K562 (cell line): ENCODE results near the gene SLC27A2. TPM values are rescaled to one million over a fixed set of nuclear protein-coding genes. Genes with fewer than 3 reads are reported as not detected.

Experiments used
- ATAC-seq: fragments of 200-7000 bp; cut with Tn5 transposase; 3 replicates; pipeline ENCODE4 v1.9.1; 2020; ENCODE audit warnings: moderate library complexity
- BruUV-seq: library from RNA; stranded (reverse); fragments of 400-500 nt; replicated peaks from 2 replicates; lab custom pipeline; 2021; lab: Mats Ljungman, UMichigan
- CTCF ChIA-PET: fragments of 300-600 bp; formaldehyde crosslinking; extraction: SDS; loops from one replicate; lab custom pipeline; 2021; ENCODE audit warnings: low intra/inter-chr PET ratio; lab: Yijun Ruan, JAX
- POLR2A ChIA-PET: fragments of 300-600, 350-650 bp; sonication (Branson Sonifier 250); formaldehyde crosslinking; extraction: SDS; loops from one replicate; lab custom pipeline; 2021; ENCODE audit warnings: antibody characterized with exemption, inconsistent platforms; lab: Yijun Ruan, JAX
- DNase-seq, 4 experiments: peaks; one replicate each; pipeline versions ENCODE4 v3.0.0 to v3.0.0-alpha.2; 2011 to 2018; ENCODE audit warnings: low spot score in 3 of 4, mixed read lengths in 3 of 4; ENCODE audit errors: extremely low read depth in 1 of 4
- FAIRE-seq: peaks from 2 replicates; lab custom pipeline; 2011; peaks lifted over from hg19 to GRCh38; lab: Jason Lieb, UNC
- H2AFZ ChIP-seq: 2 replicates; pipeline ENCODE4 v1.6.0; 2011; ENCODE audit warnings: low read depth, low read length, control low read depth, inconsistent platforms
- H3K27ac ChIP-seq: fragments of 200-600 bp; 3 replicates; pipeline ENCODE4 v1.8.0; 2011; ENCODE audit warnings: low read depth, mild to moderate bottlenecking, control low read depth, inconsistent platforms, low read length, moderate library complexity, mixed read lengths; ENCODE audit errors: extremely low read depth
- H3K27me3 ChIP-seq, 2 experiments: fragments of 300-600 bp in 1 of 2; 2 replicates in 1 of 2; 3 replicates in 1 of 2; pipeline versions ENCODE4 v1.6.0 to v1.8.0; 2011; ENCODE audit warnings: inconsistent platforms in 2 of 2, low read length in 2 of 2, mild to moderate bottlenecking in 1 of 2, mixed read lengths in 1 of 2, moderate library complexity in 1 of 2; ENCODE audit not compliant: control insufficient read depth in 2 of 2, insufficient read depth in 2 of 2
- H3K36me3 ChIP-seq: fragments of 300-600 bp; 3 replicates; pipeline ENCODE4 v1.8.0; 2011; ENCODE audit warnings: mild to moderate bottlenecking, low read length, inconsistent platforms; ENCODE audit not compliant: control insufficient read depth, insufficient read depth
- H3K4me1 ChIP-seq, 2 experiments: fragments of 200-600 bp in 1 of 2; replicated peaks in 1 of 2; 2 replicates in 1 of 2; 3 replicates in 1 of 2; pipeline versions ENCODE4 v1.5.1 to v1.8.0; 2011; ENCODE audit warnings: inconsistent platforms in 2 of 2, low read length in 2 of 2, mild to moderate bottlenecking in 1 of 2, mixed read lengths in 1 of 2, moderate library complexity in 1 of 2; ENCODE audit not compliant: control insufficient read depth in 2 of 2, insufficient read depth in 2 of 2
- H3K4me2 ChIP-seq: 2 replicates; pipeline ENCODE4 v1.6.1; 2011; ENCODE audit warnings: low read length, control low read depth, inconsistent platforms, mixed read lengths; ENCODE audit not compliant: insufficient read depth
- H3K4me3 ChIP-seq: fragments of 200-600 bp; sonication (generic), shearing (Covaris generic); 2 replicates; pipeline ENCODE4 v1.5.1; 2016; ENCODE audit warnings: control low read depth, inconsistent platforms
- H3K79me2 ChIP-seq: fragments of 200-600 bp; 3 replicates; pipeline ENCODE4 v1.8.0; 2011; ENCODE audit warnings: low read length, inconsistent platforms; ENCODE audit not compliant: control insufficient read depth, insufficient read depth
- H3K9ac ChIP-seq, 2 experiments: 2 replicates each; pipeline versions ENCODE4 v1.6.0 to v1.6.1; 2011; ENCODE audit warnings: low read depth in 2 of 2, low read length in 2 of 2, control low read depth in 1 of 2, inconsistent platforms in 1 of 2, mild to moderate bottlenecking in 1 of 2, mixed read lengths in 1 of 2; ENCODE audit not compliant: insufficient read depth in 1 of 2
- H3K9me1 ChIP-seq: one replicate; pipeline ENCODE4 v1.6.0; 2011; ENCODE audit warnings: inconsistent platforms, mild to moderate bottlenecking, low read length, moderate library complexity; ENCODE audit not compliant: control insufficient read depth, insufficient read depth
- H3K9me3 ChIP-seq: replicated peaks from 2 replicates; pipeline ENCODE4 v1.5.1; 2011; ENCODE audit warnings: low read depth, low read length, inconsistent platforms; ENCODE audit not compliant: control insufficient read depth, insufficient read depth
- H4K20me1 ChIP-seq: replicated peaks from 2 replicates; pipeline ENCODE4 v1.6.1; 2011; ENCODE audit warnings: low read length, inconsistent platforms, mixed read lengths; ENCODE audit not compliant: control insufficient read depth, insufficient read depth
- ARID3B ChIP-seq: fragments of 250-450 bp; sonication (Bioruptor Pico); IDR thresholded peaks from 2 replicates; pipeline ENCODE4 v1.4.0; 2020; ENCODE audit warnings: borderline replicate concordance
- GTF2A2 ChIP-seq: IDR thresholded peaks from 2 replicates; pipeline ENCODE4 v1.6.1; 2016; ENCODE audit warnings: mild to moderate bottlenecking, missing genetic modification characterization, missing compliant biosample characterization
- NCOR1 ChIP-seq: fragments of 450-650 bp; IDR thresholded peaks from 2 replicates; pipeline ENCODE4 v1.6.1; 2016; ENCODE audit warnings: mild to moderate bottlenecking, moderate library complexity
- NR2F6 ChIP-seq: fragments of 450-650 bp; formaldehyde crosslinking; IDR thresholded peaks from 2 replicates; pipeline ENCODE4 v1.4.0; 2020; ENCODE audit warnings: mild to moderate bottlenecking
- PHF21A ChIP-seq: fragments of 450-650 bp; IDR thresholded peaks from 2 replicates; pipeline ENCODE4 v1.6.1; 2017; ENCODE audit warnings: low read depth, borderline replicate concordance
- POU5F1 ChIP-seq: fragments of 150-350 bp; IDR thresholded peaks from 2 replicates; pipeline ENCODE4 v1.6.1; 2014; ENCODE audit warnings: borderline replicate concordance, low read length, low read depth, mild to moderate bottlenecking; ENCODE audit not compliant: partially characterized antibody
- RBM15 ChIP-seq: fragments of 200-400 bp; formaldehyde crosslinking; IDR thresholded peaks from 2 replicates; pipeline ENCODE4 v1.6.1; 2018; ENCODE audit warnings: mild to moderate bottlenecking, low read length, moderate library complexity; ENCODE audit not compliant: insufficient read depth
- SIRT6 ChIP-seq: IDR thresholded peaks from one replicate; pipeline ENCODE4 v1.6.1; 2012; ENCODE audit warnings: low read depth, mild to moderate bottlenecking, control low read depth, inconsistent platforms, low read length, moderate library complexity
- TCFL5 ChIP-seq: fragments of 250-450 bp; sonication (Bioruptor Pico); conservative IDR thresholded peaks from 2 replicates; pipeline ENCODE4 v1.6.1; 2021; ENCODE audit warnings: mild to moderate bottlenecking, moderate library complexity, matching md5 sums
- XRCC4 ChIP-seq: IDR thresholded peaks from one replicate; pipeline ENCODE4 v1.6.1; 2011; ENCODE audit not compliant: insufficient read depth, insufficient read length; ENCODE audit errors: extremely low read depth
- ZC3H8 ChIP-seq: fragments of 450-650 bp; IDR thresholded peaks from 2 replicates; pipeline ENCODE4 v1.6.1; 2017
- ZNF551 ChIP-seq: fragments of 250-450 bp; sonication (Bioruptor Pico); IDR thresholded peaks from 2 replicates; pipeline ENCODE4 v1.5.0; 2021; ENCODE audit warnings: mild to moderate bottlenecking, moderate library complexity
- ZNF764 ChIP-seq: fragments of 250-450 bp; sonication (Bioruptor Pico); IDR thresholded peaks from 2 replicates; pipeline ENCODE4 v1.4.0; 2020; ENCODE audit warnings: low read depth, mild to moderate bottlenecking, moderate library complexity
- WGBS: fragments of 100-300 bp; shearing (Covaris generic); methylation state at CpG from one replicate; pipeline ENCODE4 v1.1.6; 2016; ENCODE audit warnings: low coverage, mixed read lengths; ENCODE audit not compliant: insufficient coverage; ENCODE audit errors: missing lambda C conversion rate; 5-methylcytosine and 5-hydroxymethylcytosine counted together
- in situ Hi-C: fragments of 300-500 bp; cut with MboI; formaldehyde crosslinking; loops from 4 replicates; pipeline ENCODE4 v1.15.0; 2018; ENCODE audit warnings: inconsistent platforms, mixed read lengths
- intact Hi-C: fragments of 100-400 bp; cut with micrococcal nuclease; formaldehyde crosslinking; loops from 2 replicates; pipeline ENCODE4 v1.14.2; 2022
- polyA plus RNA-seq, 8 experiments: library from polyadenylated mRNA; depleted of rRNA in 4 of 8; stranded (reverse) in 5 of 8; unstranded in 3 of 8; fragments of >200 nt; fragmentation: Nextera tagmentation in 2 of 8; fragmentation: Illumina TruSeq in 1 of 8; extraction: Ambion mirVana in 2 of 8; extraction: Trizol in 1 of 8; gene quantifications; 2 replicates each; pipeline versions ENCODE4 v1.2.1 to v1.2.3, GENCODE V29; 2011 to 2014; ENCODE audit warnings: inconsistent platforms in 1 of 8, missing spikeins in 1 of 8
- total RNA-seq, 7 experiments: library from RNA; depleted of rRNA in 6 of 7; stranded (reverse); fragments of >200 nt in 6 of 7; fragmentation: Illumina TruSeq in 2 of 7; extraction: Trizol in 2 of 7; gene quantifications; 2 replicates each; pipeline versions ENCODE4 v1.2.1 to v1.2.3, GENCODE V29; 2011 to 2021; ENCODE audit warnings: low replicate concordance in 1 of 7
- TF ChIP-seq, protein P1 (sequence below), 2 experiments: fragments of 450-650 bp; conservative IDR thresholded peaks; 2 replicates each; pipeline ENCODE4 v1.6.1; 2017; ENCODE audit warnings: mild to moderate bottlenecking in 2 of 2, moderate library complexity in 2 of 2

The SLC27A2 gene
- total and polyA plus RNA-seq, 9 of the 15 experiments (the other 6 are each of a cell fraction or from before 2014, with no cell fraction given) = 4.9 to 38.0 (median 22.7) TPM

GRCh38 chr15:50206020-50206419, 24.0 kb downstream of the SLC27A2 start:
- Histone ChIP-seq H3K4me2 (no peak overlapping the region), H3K4me3 (no peak overlapping the region), H3K9me3 (no peaks in the 10 kb centered on the region), H3K9me1 (no peaks in the 10 kb centered on the region), H3K36me3 (peaks cover 57% of the 10 kb centered on the region), H3K4me1 (no peaks in the 10 kb centered on the region; a peak in 1 of 5 replicates), H2AFZ (no peak overlapping the region), H4K20me1 (no peaks in the 10 kb centered on the region), H3K9ac (no peak overlapping the region), H3K27ac (no peak overlapping the region), H3K79me2 (no peaks in the 10 kb centered on the region), H3K27me3 (no peaks in the 10 kb centered on the region)
- BruUV-seq = no TSS peak
- POLR2A ChIA-PET = interaction anchor here (0.8 kb wide), 1 partner anchor 143 kb away, joined by 3 read pairs; no protein-coding TSS in a partner anchor
- WGBS = 81% methylated on average over 5 of the region's 5 CpGs
- TF ChIP-seq SIRT6 (no peak), ARID3B (no peak), PHF21A (no peak), ZNF551 (CRISPR knock-in tag) (no peak), ZNF764 (CRISPR knock-in tag) (no peak), NCOR1 (no peak), RBM15 (no peak), GTF2A2 (no peak), XRCC4 (no peak), ZC3H8 (no peak), TCFL5 (CRISPR knock-in tag) (no peak), NR2F6 (no peak), POU5F1 (no peak)
- TF ChIP-seq, protein P1, sequence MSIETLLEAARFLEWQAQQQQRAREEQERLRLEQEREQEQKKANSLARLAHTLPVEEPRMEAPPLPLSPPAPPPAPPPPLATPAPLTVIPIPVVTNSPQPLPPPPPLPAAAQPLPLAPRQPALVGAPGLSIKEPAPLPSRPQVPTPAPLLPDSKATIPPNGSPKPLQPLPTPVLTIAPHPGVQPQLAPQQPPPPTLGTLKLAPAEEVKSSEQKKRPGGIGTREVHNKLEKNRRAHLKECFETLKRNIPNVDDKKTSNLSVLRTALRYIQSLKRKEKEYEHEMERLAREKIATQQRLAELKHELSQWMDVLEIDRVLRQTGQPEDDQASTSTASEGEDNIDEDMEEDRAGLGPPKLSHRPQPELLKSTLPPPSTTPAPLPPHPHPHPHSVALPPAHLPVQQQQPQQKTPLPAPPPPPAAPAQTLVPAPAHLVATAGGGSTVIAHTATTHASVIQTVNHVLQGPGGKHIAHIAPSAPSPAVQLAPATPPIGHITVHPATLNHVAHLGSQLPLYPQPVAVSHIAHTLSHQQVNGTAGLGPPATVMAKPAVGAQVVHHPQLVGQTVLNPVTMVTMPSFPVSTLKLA (conservative IDR thresholded peaks at IDR 0.05) = no peak
- DNase-seq = no peak
- in situ Hi-C loops = no loop called here
- no peak for ATAC-seq
- intact Hi-C loops = no loop called here
- no peak for FAIRE-seq
- CTCF ChIA-PET = no interaction called here
